ENCODE measurements around the gene KANK3. TPM values are rescaled to one million over a fixed set of nuclear protein-coding genes. Genes with fewer than 3 reads are reported as not detected.
"Not testable (repeated sequence)": the region's sequence is repeated elsewhere in the genome, so short reads cannot be mapped to it uniquely, and the experiment has no call there.

The KANK3 gene
- total RNA-seq (2014; rRNA removed; shearing (Covaris generic)): 0.23 and 1.4 TPM in 2 replicates

- DNase-seq (ENCODE audit: low spot score): peak; percentile 92
Measured at GRCh38 chr19:8342684-8343482, at the start of gene KANK3. Gene KANK3, minus strand, starts transcription at chr19:8343262. Its CDS starts 5,434 bp downstream, at chr19:8337828.

- DNase-seq (ENCODE audit: low spot score): no peak
Measured at GRCh38 chr19:8392017-8392591, 49.0 kb upstream of the KANK3 start.

GRCh38 chr19:8391198-8392016, 48.3 kb upstream of the KANK3 start:
- no peak for DNase-seq (ENCODE audit: low spot score)

- DNase-seq (ENCODE audit: low spot score): peak; percentile 92
Measured at GRCh38 chr19:8390617-8390981, 47.5 kb upstream of the KANK3 start.

GRCh38 chr19:8389891-8390616, 47.0 kb upstream of the KANK3 start, which contains the start of gene RAB11B:
Gene RAB11B, plus strand, starts transcription at chr19:8390360. Its CDS starts 57 bp downstream, at chr19:8390417.
- peak; percentile 97 for DNase-seq (ENCODE audit: low spot score)

- no peak for DNase-seq (ENCODE audit: low spot score)
Measured at GRCh38 chr19:8388612-8388958, 45.5 kb upstream of the KANK3 start.

GRCh38 chr19:8387688-8388611, 44.9 kb upstream of the KANK3 start:
- no peak for DNase-seq (ENCODE audit: low spot score)

- DNase-seq (ENCODE audit: low spot score): no peak
Measured at GRCh38 chr19:8386990-8387389, 43.9 kb upstream of the KANK3 start.

GRCh38 chr19:8386419-8386818, 43.4 kb upstream of the KANK3 start:
- not testable (repeated sequence) for DNase-seq (ENCODE audit: low spot score)

- DNase-seq (ENCODE audit: low spot score): peak; percentile 68
Measured at GRCh38 chr19:8385566-8385965, 42.5 kb upstream of the KANK3 start.

GRCh38 chr19:8385103-8385502, 42.0 kb upstream of the KANK3 start:
- not testable (repeated sequence) for DNase-seq (ENCODE audit: low spot score)

GRCh38 chr19:8384569-8384968, 41.5 kb upstream of the KANK3 start:
- not testable (repeated sequence) for DNase-seq (ENCODE audit: low spot score)

- DNase-seq (ENCODE audit: low spot score): not testable (repeated sequence)
Measured at GRCh38 chr19:8379156-8379891, 36.3 kb upstream of the KANK3 start.

- no peak for DNase-seq (ENCODE audit: low spot score)
Measured at GRCh38 chr19:8377598-8377997, 34.5 kb upstream of the KANK3 start.

GRCh38 chr19:8376373-8376974, 33.4 kb upstream of the KANK3 start:
- not testable (repeated sequence) for DNase-seq (ENCODE audit: low spot score)

- DNase-seq (ENCODE audit: low spot score): not testable (repeated sequence)
Measured at GRCh38 chr19:8375766-8376165, 32.7 kb upstream of the KANK3 start.

GRCh38 chr19:8373867-8374813, 31.1 kb upstream of the KANK3 start:
- DNase-seq (ENCODE audit: low spot score): no peak

All from HT-29 (cell line).